ENCODE data around the gene CTNND2.
"Not testable (repeated sequence)": the region's sequence is repeated elsewhere in the genome, so short reads cannot be mapped to it uniquely, and the experiment has no call there.

The CTNND2 gene

GRCh38 chr5:11656916-11657315 is 247.3 kb downstream of the CTNND2 start:
- no peak for DNase-seq

- no peak for DNase-seq
These were observed 248.6 kb downstream of the CTNND2 start for GRCh38 chr5:11655681-11656080.

- DNase-seq: no peak
These were observed 253.3 kb downstream of the CTNND2 start for GRCh38 chr5:11650936-11651335.

- DNase-seq: no peak
These were observed 258.1 kb downstream of the CTNND2 start for GRCh38 chr5:11646141-11646540.

GRCh38 chr5:11642438-11642837 is 261.8 kb downstream of the CTNND2 start:
- DNase-seq: no peak

GRCh38 chr5:11640158-11640873 is 263.9 kb downstream of the CTNND2 start:
- DNase-seq: no peak

- no peak for DNase-seq
These were observed 281.5 kb downstream of the CTNND2 start for GRCh38 chr5:11622785-11623184.

GRCh38 chr5:11620172-11620571 is 284.1 kb downstream of the CTNND2 start:
- no peak for DNase-seq

- DNase-seq: no peak
These were observed 284.8 kb downstream of the CTNND2 start for GRCh38 chr5:11619339-11620024.

GRCh38 chr5:11617080-11617479 is 287.2 kb downstream of the CTNND2 start:
- DNase-seq: no peak

- DNase-seq: not testable (repeated sequence)
These were observed 287.6 kb downstream of the CTNND2 start for GRCh38 chr5:11616624-11617023.

GRCh38 chr5:11611011-11611410 is 293.2 kb downstream of the CTNND2 start:
- no peak for DNase-seq

- no peak for DNase-seq
These were observed 294.5 kb downstream of the CTNND2 start for GRCh38 chr5:11609570-11610303.

GRCh38 chr5:11608530-11608929 is 295.7 kb downstream of the CTNND2 start:
- DNase-seq: no peak

- no peak for DNase-seq
These were observed 296.2 kb downstream of the CTNND2 start for GRCh38 chr5:11607944-11608483.

GRCh38 chr5:11602298-11602697 is 301.9 kb downstream of the CTNND2 start:
- DNase-seq: no peak

- DNase-seq: no peak
These were observed 304.7 kb downstream of the CTNND2 start for GRCh38 chr5:11599499-11599898.

GRCh38 chr5:11596657-11597071 is 307.6 kb downstream of the CTNND2 start:
- no peak for DNase-seq

- DNase-seq: no peak
These were observed 308.1 kb downstream of the CTNND2 start for GRCh38 chr5:11596185-11596584.

GRCh38 chr5:11595045-11595444 is 309.2 kb downstream of the CTNND2 start:
- DNase-seq: no peak

GRCh38 chr5:11594021-11594420 is 310.2 kb downstream of the CTNND2 start:
- no peak for DNase-seq

- no peak for DNase-seq
These were observed 313.8 kb downstream of the CTNND2 start for GRCh38 chr5:11590475-11590874.

- no peak for DNase-seq
These were observed 315.4 kb downstream of the CTNND2 start for GRCh38 chr5:11588803-11589202.

Measured in T-helper 1 cell (primary cell).